NCI-H446 (cell line): ENCODE results near the gene CSF2RB.
"Not testable (repeated sequence)": the region's sequence is repeated elsewhere in the genome, so short reads cannot be mapped to it uniquely, and the experiment has no call there.

Source experiments
- DNase-seq, 2 experiments: peaks; one replicate each; lab custom pipeline; 2025; lab: John Stamatoyannopoulos, UW

The CSF2RB gene

DNA sequence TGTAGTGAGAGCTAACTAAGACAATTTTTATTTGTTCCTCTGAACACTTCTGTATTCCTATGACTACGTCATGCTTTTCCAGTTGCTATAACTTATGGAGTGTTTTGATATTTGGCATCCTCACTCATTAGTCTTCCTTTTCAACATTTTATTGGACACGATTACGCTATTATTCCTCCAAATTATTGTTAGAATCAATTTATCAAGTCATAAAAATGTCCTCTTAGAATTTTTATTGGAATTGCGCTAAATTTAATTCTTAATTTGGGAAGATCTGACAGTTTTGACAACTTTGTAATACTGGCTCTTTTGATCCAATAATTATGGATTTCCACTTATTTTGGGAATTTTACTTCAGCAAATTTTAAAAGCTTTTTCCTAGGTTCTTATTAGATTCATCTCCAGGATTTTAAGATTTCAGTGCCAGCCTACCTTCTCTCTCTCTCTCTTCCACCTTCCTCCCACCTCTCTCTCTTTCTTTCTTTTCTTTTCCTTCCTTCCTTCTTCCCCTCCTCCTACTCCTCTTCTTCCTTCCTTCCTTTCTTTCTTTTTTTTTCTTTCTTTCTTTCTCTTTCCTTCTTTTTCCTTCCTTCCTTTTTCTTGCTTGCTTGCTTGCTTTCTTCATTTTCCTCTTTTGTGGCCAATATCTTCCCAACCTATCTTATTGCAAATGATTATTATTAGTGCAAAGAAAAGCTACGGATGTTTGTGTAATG, 55.0 kb downstream of the CSF2RB start:
- DNase-seq: no peak

GRCh38 chr22:36971341-36972125, 58.1 kb downstream of the CSF2RB start:
- no peak for DNase-seq

DNA sequence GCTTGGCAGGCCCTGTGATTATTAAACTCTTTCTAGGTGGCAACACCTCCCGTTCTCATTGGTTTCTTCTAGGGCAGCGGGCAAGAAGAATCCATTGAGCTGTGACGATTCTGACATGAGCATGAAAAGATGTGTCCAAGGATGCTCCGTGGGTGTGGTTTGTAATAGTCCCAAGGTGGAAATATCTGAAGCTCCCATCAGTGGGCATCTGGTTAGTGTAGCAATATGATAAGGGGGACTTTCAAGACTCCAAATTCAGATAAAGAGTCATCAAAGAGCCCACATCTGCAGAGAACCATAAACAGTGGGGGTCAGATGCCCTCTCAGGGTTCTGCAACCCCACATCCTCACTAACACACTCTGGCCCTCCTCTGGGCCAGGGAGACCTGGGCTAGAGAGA, 63.2 kb downstream of the CSF2RB start:
- DNase-seq: no peak

GRCh38 chr22:36977401-36977861, 64.0 kb downstream of the CSF2RB start:
- no peak for DNase-seq

- DNase-seq: peak; percentile 19 to 86
Observed at GRCh38 chr22:36977947-36978660, 64.7 kb downstream of the CSF2RB start.

DNA sequence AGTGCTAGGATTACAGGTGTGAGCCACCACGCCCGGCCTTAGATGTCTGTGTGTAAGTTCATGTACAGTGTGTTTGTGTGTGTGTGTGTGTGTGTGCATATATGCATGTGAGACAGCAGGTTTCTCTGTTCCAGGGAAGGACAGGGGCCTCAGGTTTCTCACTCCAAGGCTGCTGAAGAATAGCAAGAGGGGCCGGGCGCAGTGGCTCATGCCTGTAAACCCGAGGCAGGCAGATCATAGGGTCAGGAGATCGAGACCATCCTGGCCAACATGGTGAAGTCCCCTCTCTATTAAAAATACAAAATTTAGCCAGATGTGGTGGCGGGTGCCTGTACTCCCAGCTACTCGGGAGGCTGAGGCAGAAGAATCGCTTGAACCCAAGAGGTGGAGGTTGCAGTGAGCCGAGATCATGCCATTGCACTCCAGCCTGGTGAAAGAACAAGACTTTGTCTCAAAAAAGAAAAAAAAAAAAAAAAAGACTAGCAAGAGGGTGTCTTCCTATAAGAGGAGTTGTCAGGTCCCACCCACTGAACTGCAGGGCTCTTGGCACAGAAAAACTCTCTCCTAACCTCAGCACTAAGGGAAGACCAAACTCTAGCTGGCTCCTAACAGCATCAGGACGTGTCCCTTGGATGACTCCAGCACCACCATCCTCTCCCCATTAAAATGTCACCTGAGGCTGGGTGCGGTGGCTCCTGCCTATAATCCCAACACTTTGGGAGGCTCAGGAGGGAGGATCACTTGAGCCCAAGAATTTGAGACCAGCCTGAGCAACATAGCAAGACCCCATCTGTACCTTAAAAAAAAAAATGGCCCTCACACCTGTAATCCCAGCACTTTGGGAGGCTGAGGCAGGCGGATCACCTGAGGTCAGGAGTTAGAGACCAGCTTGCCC, 65.8 kb downstream of the CSF2RB start:
- DNase-seq: no peak

DNA sequence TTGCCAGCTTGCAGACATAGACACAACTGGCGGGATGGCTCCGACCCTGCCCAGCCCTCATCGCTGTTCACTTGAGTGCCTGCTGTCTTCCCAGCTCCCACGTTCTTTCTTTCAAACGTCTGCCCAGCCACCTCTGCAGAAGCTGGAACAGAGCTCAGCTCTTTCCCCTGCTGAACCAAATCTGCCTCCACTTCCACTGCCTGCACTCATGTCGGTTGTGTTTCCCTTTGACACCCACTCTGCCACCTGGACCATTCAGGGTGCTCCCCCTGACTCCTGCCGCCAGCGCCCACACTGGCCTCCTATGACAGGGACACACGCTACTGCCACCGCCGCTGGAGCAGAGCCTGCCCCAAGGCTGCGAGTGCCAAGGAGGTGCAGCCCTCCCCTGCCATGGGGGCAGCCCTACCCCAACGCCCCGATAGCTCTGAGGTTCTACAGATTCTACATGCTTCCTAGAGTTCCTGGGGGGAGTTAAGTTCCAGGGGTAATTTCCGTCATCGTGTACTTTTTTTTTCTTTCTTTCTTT, 67.9 kb downstream of the CSF2RB start:
- no peak for DNase-seq

DNA sequence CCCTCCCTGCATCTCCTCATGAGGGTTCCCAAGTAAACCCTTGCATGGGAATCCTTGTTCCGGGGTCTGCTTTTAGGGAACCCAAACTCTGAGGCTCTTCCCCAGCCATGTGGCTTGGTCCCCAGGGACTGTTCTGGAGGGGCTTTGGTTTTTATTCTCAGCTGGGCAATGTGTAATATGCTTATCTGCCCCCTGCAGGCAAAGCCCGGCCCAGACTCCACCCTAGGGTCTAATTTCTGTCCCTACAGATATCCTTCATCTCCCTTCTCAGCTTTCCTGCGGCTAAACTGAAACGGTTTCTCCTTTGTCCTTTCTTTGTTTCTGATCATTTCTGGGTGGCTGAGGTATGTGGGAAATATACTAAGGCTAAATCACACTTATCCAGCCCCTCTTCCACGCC, 68.7 kb downstream of the CSF2RB start:
- no peak for DNase-seq

- no peak for DNase-seq
Observed at GRCh38 chr22:36985211-36985889, 71.9 kb downstream of the CSF2RB start.

- DNase-seq: peak; percentile 7 to 17
Observed at GRCh38 chr22:36986242-36986821, 72.9 kb downstream of the CSF2RB start.

DNA sequence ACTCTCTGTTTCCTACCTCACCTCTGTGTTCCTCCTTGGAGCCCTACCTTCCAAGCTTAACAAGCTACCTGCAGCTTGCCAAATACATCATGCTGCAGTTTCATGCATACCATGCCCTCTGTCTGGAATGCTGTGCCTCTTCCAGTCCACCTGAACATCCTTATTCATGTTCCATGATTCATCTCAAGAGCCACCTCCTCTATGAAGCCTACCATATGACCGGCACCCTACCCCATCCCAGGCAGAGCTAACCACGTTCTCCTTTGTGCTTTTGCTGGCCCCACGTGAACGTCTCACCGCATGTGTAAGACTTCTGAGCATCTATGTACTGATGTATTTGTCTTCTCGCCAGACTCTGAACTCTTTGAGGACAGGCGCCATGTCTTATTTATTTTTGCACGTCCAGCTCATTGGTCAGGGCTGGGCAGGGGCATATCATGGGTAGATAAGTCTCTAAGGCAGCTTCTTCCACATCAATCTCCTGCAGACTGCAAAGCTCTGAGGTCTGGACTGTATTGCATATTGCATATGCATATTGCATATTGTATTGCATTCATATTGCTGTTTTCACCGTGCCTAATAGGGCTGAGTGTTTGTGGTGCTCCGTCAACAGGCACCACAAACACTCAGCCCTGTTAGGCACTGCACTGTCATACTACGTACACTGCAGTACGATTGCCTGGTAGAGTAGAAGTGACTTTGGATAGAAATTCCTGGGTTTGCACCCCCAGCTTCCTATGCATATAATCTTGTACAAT, 74.8 kb downstream of the CSF2RB start:
- DNase-seq: no peak

DNA sequence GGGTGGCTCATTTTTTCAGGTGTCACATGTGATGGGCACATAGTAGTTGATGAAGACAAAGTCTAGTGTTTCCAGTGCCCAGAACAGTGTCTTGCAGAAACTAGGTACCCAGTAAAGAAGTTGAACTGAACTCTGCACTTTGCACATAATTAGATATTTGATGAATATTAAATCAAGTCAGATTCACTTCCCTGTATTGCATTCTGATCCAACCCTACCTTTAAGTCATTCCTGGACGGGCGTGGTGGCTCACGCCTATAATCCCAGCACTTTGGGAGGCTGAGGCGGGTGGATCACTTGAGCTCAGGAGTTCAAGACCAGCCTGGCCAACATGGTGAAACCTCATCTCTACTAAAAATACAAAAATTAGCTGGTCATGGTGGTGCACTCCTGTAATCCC, 75.6 kb downstream of the CSF2RB start:
- DNase-seq: not testable (repeated sequence)
